ENCODE measurements around the gene RAP1GAP.
A peak's percentile ranks its signal among the peaks of the same experiment; 100 is the strongest.

Gene RAP1GAP

DNA sequence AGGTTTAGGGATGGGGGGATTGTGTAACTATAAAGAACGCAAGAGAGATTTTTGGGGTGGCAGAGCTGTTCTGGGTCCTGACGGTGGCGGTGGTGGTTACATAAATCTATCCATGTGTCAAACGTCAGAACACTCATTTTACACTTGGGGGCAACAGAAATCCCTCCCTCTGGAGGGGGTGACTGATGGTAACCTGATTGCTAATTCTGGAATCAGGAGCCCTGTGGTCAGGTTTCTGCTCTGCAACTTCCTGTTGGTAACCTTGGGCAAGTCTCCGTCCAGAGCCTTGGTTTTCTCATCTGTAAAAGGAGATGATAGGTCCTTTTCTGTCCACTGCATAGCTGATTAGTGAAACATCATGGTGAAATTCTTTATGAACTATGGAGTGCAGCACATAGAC is 119.1 kb downstream of the RAP1GAP start:
- no peak overlapping the region for H3K27ac ChIP-seq (ENCODE audit: low read length)
- no peak overlapping the region for H3K9ac ChIP-seq (ENCODE audit: low read length)
- H4K20me1 ChIP-seq (ENCODE audit: insufficient read depth, low read length): no peaks in the 10 kb centered on the region
- no peaks in the 10 kb centered on the region for H3K79me2 ChIP-seq (ENCODE audit: low read length)
- no peak overlapping the region for H3K4me3 ChIP-seq (ENCODE audit: low read length)
- no peaks in the 10 kb centered on the region for H3K9me3 ChIP-seq (replicated peaks; ENCODE audit: insufficient read depth, low read length)
- no peak for DNase-seq
- peak overlapping the region; percentile 1; the same call in 1 of the 2 replicates for H3K4me2 ChIP-seq (ENCODE audit: low read depth, low read length)
- no peak overlapping the region for H2AFZ ChIP-seq (ENCODE audit: low read length)
- no peaks in the 10 kb centered on the region for H3F3A ChIP-seq (ENCODE audit: insufficient read depth, low read length)
- no peaks in the 10 kb centered on the region for H3K36me3 ChIP-seq (replicated peaks; ENCODE audit: insufficient read depth, low read length)
- no peaks in the 10 kb centered on the region for H3K4me1 ChIP-seq (ENCODE audit: low read length)
- peaks cover 66% of the 10 kb centered on the region for H3K27me3 ChIP-seq (replicated peaks; ENCODE audit: insufficient read depth, low read length)
- TF ChIP-seq CTCF (IDR thresholded peaks at IDR 0.05; ENCODE audit: low read length): no peak
- TF ChIP-seq EZH2phosphoT487 (IDR thresholded peaks at IDR 0.05; ENCODE audit: low read length): no peak
- no peak for TF ChIP-seq EZH2 (optimal IDR thresholded peaks at IDR 0.05; ENCODE audit: low read depth, low read length)
- H3K9me2 ChIP-seq (replicated peaks; ENCODE audit: insufficient read depth, low read length): no peaks in the 10 kb centered on the region

DNA sequence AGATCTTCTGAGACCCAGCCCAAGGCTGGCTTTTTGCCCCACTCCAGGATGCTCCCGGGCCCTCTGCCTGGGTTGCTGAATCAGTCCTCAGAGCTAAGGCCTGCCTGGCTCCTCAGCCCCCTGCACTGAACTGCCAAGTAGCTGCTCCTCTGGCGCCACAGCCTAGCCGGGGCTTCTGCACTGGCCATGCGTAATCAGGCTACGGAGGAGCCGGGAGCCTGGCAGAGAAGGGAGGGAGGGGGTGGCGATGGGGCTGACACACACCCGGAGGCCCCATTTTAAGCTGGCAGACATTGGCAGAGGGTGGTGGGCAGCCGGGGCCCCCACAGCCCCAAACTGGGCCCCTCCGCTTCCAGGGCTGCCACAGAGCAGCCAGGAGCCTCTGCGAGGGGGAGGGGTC is 121.3 kb downstream of the RAP1GAP start:
- peaks cover 60% of the 10 kb centered on the region for H3K27me3 ChIP-seq (replicated peaks; ENCODE audit: insufficient read depth, low read length)
- DNase-seq: no peak
- H3K9me3 ChIP-seq (replicated peaks; ENCODE audit: insufficient read depth, low read length): no peaks in the 10 kb centered on the region
- H3K79me2 ChIP-seq (ENCODE audit: low read length): no peaks in the 10 kb centered on the region
- no peaks in the 10 kb centered on the region for H3K9me2 ChIP-seq (replicated peaks; ENCODE audit: insufficient read depth, low read length)
- H2AFZ ChIP-seq (ENCODE audit: low read length): no peak overlapping the region
- no peak overlapping the region for H3K4me3 ChIP-seq (ENCODE audit: low read length)
- no peaks in the 10 kb centered on the region for H3K4me1 ChIP-seq (ENCODE audit: low read length)
- H3K36me3 ChIP-seq (replicated peaks; ENCODE audit: insufficient read depth, low read length): no peaks in the 10 kb centered on the region
- H3K27ac ChIP-seq (ENCODE audit: low read length): no peak overlapping the region
- no peak overlapping the region for H3K4me2 ChIP-seq (ENCODE audit: low read depth, low read length)
- TF ChIP-seq CTCF (IDR thresholded peaks at IDR 0.05; ENCODE audit: low read length) (no peak), EZH2 (optimal IDR thresholded peaks at IDR 0.05; ENCODE audit: low read depth, low read length) (no peak), EZH2phosphoT487 (IDR thresholded peaks at IDR 0.05; ENCODE audit: low read length) (no peak)
- no peak overlapping the region for H3K9ac ChIP-seq (ENCODE audit: low read length)
- H3F3A ChIP-seq (ENCODE audit: insufficient read depth, low read length): no peaks in the 10 kb centered on the region
- H4K20me1 ChIP-seq (ENCODE audit: insufficient read depth, low read length): no peaks in the 10 kb centered on the region

Measured in MM.1S (cell line).